Melanocyte of skin (primary cell): ENCODE measurements around the gene SPATA17. TPM values are rescaled to one million over a fixed set of nuclear protein-coding genes. Genes with fewer than 3 reads are reported as not detected.

ENCODE experiments used
- small RNA-seq, 2 donors: library from RNA; depleted of rRNA; stranded (forward); fragments of <200 nt; gene quantifications; one replicate each; pipeline ENCODE3, GENCODE V24; 2012
- total RNA-seq, 2 donors: library from RNA; depleted of rRNA; stranded (reverse); fragments of >200 nt; gene quantifications; 2 replicates each; pipeline ENCODE4 v1.2.3, GENCODE V29; 2012

SPATA17 gene, protein sequence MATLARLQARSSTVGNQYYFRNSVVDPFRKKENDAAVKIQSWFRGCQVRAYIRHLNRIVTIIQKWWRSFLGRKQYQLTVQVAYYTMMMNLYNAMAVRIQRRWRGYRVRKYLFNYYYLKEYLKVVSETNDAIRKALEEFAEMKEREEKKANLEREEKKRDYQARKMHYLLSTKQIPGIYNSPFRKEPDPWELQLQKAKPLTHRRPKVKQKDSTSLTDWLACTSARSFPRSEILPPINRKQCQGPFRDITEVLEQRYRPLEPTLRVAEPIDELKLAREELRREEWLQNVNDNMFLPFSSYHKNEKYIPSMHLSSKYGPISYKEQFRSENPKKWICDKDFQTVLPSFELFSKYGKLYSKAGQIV
- 1 to 10 TPM in 1 of 2 donors, under 1 TPM in 1; 1.00 to 1.0 TPM for total RNA-seq

DNA sequence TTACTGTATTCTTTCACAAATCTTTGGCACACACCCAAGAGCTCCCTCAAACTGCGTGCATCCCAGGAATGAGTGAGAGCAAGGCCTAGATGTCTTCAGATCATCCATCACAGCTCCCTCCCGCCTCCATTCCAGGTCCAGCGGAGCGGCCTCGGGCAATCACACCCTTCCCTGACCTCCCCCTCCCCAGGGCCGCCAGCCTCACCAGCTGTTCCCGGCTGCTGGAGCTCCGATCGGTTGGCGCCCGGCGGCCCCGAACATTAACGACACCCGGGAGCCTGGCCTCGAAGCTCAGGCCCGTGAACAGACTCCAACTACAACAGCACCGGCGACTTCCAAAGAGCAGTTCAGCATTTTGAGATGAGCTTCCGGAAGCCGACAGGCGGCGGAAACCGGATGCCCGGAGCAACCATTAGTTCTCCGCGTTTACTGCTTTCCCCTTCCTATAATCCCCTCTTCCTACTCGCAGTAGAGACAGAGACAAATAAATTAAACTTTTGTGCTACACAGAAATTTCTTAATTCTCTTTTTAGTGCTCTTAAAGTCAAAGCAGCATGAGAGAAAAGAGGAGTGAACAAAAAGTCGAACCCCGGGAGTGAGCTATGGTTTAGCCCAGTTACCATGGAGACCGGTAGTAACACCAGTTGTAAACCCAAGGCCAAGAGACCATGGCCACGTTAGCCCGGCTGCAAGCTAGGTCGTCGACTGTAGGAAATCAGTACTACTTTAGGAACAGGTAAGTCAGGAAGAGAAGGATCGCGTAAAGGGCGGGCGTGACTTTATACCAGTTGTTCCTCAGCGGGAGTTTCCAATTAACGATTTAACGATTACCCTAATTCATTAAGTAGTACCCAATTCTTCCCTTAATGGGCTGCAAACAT lies at the start of gene SPATA17, which contains the start of gene GPATCH2:
SPATA17 (plus strand) TSS at position 634 of the 881 bp plus-strand sequence; CDS start at position 669, 35 bp downstream.
GPATCH2 (minus strand) TSS at position 380 of the 881 bp plus-strand sequence; CDS start at position 261, 119 bp downstream.

Small RNA genes lying within 50 kb of the gene (small RNA-seq; reads per million reads assigned to genes)
- gene UBBP2 = 0 to 0.06 reads per million in 2 donors

Other genes starting within 250 kb of the SPATA17 start
- 10 to 100 TPM; 16.9 to 20.6 TPM for gene GPATCH2, start 254 bp upstream of the SPATA17 start, total RNA-seq